WTC11 (cell line): Measurements from ENCODE around the gene DIAPH1.

Experiments used
- ARID4B ChIP-seq: sonication (generic); formaldehyde crosslinking; IDR thresholded peaks from 2 replicates; pipeline ENCODE4 v1.8.0; 2023; ENCODE audit warnings: missing genetic modification reagents, mild to moderate bottlenecking, borderline replicate concordance
- CREB1 ChIP-seq: sonication (generic); formaldehyde crosslinking; IDR thresholded peaks from 2 replicates; pipeline ENCODE4 v1.8.0; 2023; ENCODE audit warnings: mild to moderate bottlenecking, missing genetic modification reagents
- FOXK1 ChIP-seq: sonication (generic); formaldehyde crosslinking; IDR thresholded peaks from 2 replicates; pipeline ENCODE4 v1.8.0; 2022; ENCODE audit warnings: mild to moderate bottlenecking, moderate library complexity, missing genetic modification reagents
- IRF1 ChIP-seq: sonication (generic); formaldehyde crosslinking; IDR thresholded peaks from 2 replicates; pipeline ENCODE4 v1.8.0; 2023; ENCODE audit warnings: missing genetic modification reagents
- JUN ChIP-seq: sonication (generic); formaldehyde crosslinking; IDR thresholded peaks from 2 replicates; pipeline ENCODE4 v1.8.0; 2023; ENCODE audit warnings: mild to moderate bottlenecking, missing genetic modification reagents
- SMAD3 ChIP-seq: sonication (generic); formaldehyde crosslinking; IDR thresholded peaks from 2 replicates; pipeline ENCODE4 v1.8.0; 2022; ENCODE audit warnings: missing genetic modification reagents, mild to moderate bottlenecking, borderline replicate concordance
- TEAD4 ChIP-seq: sonication (generic); formaldehyde crosslinking; IDR thresholded peaks from 2 replicates; pipeline ENCODE4 v1.8.0; 2022; ENCODE audit warnings: mild to moderate bottlenecking, missing genetic modification reagents
- USF1 ChIP-seq: sonication (generic); formaldehyde crosslinking; IDR thresholded peaks from 2 replicates; pipeline ENCODE4 v1.8.0; 2022; ENCODE audit warnings: mild to moderate bottlenecking, missing genetic modification reagents
- ZNF121 ChIP-seq: sonication (generic); formaldehyde crosslinking; IDR thresholded peaks from 2 replicates; pipeline ENCODE4 v1.8.0; 2023; ENCODE audit warnings: missing genetic modification reagents
- TF ChIP-seq, protein P1 (sequence below): fragments of 200-600 bp; IDR thresholded peaks from 2 replicates; pipeline ENCODE4 v1.8.0; 2022; ENCODE audit warnings: antibody characterized with exemption
- TF ChIP-seq, protein P2 (sequence below): sonication (generic); formaldehyde crosslinking; IDR thresholded peaks from 2 replicates; pipeline ENCODE4 v1.8.0; 2022; ENCODE audit warnings: missing genetic modification reagents
- TF ChIP-seq, protein P3 (sequence below): sonication (generic); formaldehyde crosslinking; IDR thresholded peaks from 2 replicates; pipeline ENCODE4 v1.8.1; 2022; ENCODE audit warnings: mild to moderate bottlenecking, missing genetic modification reagents, moderate library complexity, borderline replicate concordance

DNA sequence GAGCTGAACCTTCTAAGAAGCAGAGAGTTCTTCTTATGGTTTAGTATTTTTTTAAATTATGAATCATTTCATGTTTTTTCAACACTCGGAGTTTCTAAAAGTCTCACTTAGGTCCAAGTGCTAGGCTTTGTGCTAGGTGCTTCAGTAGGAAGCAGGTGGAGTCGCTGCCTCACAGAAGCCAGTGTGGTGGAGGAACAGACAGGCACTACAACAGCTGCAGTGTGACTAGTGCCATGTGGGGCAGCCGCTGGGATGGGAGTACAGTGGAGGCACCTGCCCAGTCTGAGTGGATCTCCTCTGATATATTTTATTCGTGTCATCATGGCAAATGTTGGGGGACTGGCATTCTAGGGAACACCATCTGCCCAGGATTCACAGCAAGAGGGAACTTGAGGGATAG is 114.6 kb downstream of the DIAPH1 start:
- TF ChIP-seq, protein P1, sequence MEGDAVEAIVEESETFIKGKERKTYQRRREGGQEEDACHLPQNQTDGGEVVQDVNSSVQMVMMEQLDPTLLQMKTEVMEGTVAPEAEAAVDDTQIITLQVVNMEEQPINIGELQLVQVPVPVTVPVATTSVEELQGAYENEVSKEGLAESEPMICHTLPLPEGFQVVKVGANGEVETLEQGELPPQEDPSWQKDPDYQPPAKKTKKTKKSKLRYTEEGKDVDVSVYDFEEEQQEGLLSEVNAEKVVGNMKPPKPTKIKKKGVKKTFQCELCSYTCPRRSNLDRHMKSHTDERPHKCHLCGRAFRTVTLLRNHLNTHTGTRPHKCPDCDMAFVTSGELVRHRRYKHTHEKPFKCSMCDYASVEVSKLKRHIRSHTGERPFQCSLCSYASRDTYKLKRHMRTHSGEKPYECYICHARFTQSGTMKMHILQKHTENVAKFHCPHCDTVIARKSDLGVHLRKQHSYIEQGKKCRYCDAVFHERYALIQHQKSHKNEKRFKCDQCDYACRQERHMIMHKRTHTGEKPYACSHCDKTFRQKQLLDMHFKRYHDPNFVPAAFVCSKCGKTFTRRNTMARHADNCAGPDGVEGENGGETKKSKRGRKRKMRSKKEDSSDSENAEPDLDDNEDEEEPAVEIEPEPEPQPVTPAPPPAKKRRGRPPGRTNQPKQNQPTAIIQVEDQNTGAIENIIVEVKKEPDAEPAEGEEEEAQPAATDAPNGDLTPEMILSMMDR, result no peak
- TF ChIP-seq JUN (CRISPR knock-in tag) (no peak), TEAD4 (no peak), SMAD3 (CRISPR knock-in tag) (no peak), USF1 (no peak), ARID4B (CRISPR knock-in tag) (no peak), IRF1 (CRISPR knock-in tag) (no peak), CREB1 (CRISPR knock-in tag) (no peak), FOXK1 (CRISPR knock-in tag) (no peak), ZNF121 (no peak)
- TF ChIP-seq, protein P2, sequence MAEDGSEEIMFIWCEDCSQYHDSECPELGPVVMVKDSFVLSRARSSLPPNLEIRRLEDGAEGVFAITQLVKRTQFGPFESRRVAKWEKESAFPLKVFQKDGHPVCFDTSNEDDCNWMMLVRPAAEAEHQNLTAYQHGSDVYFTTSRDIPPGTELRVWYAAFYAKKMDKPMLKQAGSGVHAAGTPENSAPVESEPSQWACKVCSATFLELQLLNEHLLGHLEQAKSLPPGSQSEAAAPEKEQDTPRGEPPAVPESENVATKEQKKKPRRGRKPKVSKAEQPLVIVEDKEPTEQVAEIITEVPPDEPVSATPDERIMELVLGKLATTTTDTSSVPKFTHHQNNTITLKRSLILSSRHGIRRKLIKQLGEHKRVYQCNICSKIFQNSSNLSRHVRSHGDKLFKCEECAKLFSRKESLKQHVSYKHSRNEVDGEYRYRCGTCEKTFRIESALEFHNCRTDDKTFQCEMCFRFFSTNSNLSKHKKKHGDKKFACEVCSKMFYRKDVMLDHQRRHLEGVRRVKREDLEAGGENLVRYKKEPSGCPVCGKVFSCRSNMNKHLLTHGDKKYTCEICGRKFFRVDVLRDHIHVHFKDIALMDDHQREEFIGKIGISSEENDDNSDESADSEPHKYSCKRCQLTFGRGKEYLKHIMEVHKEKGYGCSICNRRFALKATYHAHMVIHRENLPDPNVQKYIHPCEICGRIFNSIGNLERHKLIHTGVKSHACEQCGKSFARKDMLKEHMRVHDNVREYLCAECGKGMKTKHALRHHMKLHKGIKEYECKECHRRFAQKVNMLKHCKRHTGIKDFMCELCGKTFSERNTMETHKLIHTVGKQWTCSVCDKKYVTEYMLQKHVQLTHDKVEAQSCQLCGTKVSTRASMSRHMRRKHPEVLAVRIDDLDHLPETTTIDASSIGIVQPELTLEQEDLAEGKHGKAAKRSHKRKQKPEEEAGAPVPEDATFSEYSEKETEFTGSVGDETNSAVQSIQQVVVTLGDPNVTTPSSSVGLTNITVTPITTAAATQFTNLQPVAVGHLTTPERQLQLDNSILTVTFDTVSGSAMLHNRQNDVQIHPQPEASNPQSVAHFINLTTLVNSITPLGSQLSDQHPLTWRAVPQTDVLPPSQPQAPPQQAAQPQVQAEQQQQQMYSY (CRISPR knock-in tag), result no peak
- TF ChIP-seq, protein P3, sequence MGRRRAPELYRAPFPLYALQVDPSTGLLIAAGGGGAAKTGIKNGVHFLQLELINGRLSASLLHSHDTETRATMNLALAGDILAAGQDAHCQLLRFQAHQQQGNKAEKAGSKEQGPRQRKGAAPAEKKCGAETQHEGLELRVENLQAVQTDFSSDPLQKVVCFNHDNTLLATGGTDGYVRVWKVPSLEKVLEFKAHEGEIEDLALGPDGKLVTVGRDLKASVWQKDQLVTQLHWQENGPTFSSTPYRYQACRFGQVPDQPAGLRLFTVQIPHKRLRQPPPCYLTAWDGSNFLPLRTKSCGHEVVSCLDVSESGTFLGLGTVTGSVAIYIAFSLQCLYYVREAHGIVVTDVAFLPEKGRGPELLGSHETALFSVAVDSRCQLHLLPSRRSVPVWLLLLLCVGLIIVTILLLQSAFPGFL (CRISPR knock-in tag), result no peak
